Suprapubic skin (tissue), 4 donors: Measurements from ENCODE around the gene TTC19. TPM values are rescaled to one million over a fixed set of nuclear protein-coding genes. Genes with fewer than 3 reads are reported as not detected.

Experiments
- DNase-seq, 2 donors: peaks; one replicate each; pipeline ENCODE4 v3.0.0-alpha.2; 2019; ENCODE audit warnings: low spot score in 2 of 2
- H3K27ac ChIP-seq: fragments of 200-600 bp; sonication (generic); one replicate; pipeline ENCODE4 v1.5.1; 2019
- H3K27me3 ChIP-seq: fragments of 200-600 bp; sonication (generic); one replicate; pipeline ENCODE4 v1.5.1; 2019
- H3K36me3 ChIP-seq: fragments of 200-600 bp; sonication (generic); one replicate; pipeline ENCODE4 v1.5.1; 2019
- H3K4me1 ChIP-seq: fragments of 200-600 bp; sonication (generic); one replicate; pipeline ENCODE4 v1.5.1; 2019
- H3K4me3 ChIP-seq: fragments of 200-600 bp; sonication (generic); one replicate; pipeline ENCODE4 v1.5.1; 2019; ENCODE audit warnings: mild to moderate bottlenecking
- H3K9me3 ChIP-seq: fragments of 200-600 bp; sonication (generic); one replicate; pipeline ENCODE4 v1.5.1; 2019
- EP300 ChIP-seq: sonication (generic); formaldehyde crosslinking; IDR thresholded peaks from one replicate; pipeline ENCODE4 v1.6.1; 2017; ENCODE audit warnings: antibody characterized with exemption
- POLR2A ChIP-seq, 2 donors: fragments of 450-650 bp; IDR thresholded peaks; one replicate each; pipeline ENCODE4 v1.6.1; 2017; ENCODE audit warnings: antibody characterized with exemption in 2 of 2, mild to moderate bottlenecking in 2 of 2, moderate library complexity in 2 of 2
- POLR2AphosphoS5 ChIP-seq, 3 donors: sonication (generic); formaldehyde crosslinking; IDR thresholded peaks; one replicate each; pipeline ENCODE4 v1.6.1; 2017; ENCODE audit warnings: antibody characterized with exemption in 3 of 3
- WGBS: methylation state at CpG from one replicate; pipeline ENCODE4 v1.1.5; 2018; 5-methylcytosine and 5-hydroxymethylcytosine counted together
- total RNA-seq, 4 donors: library from RNA; depleted of rRNA; stranded (reverse); fragments of >200 nt; gene quantifications; one replicate each; pipeline ENCODE4 v1.1.0, GENCODE V29; 2016
- TF ChIP-seq, protein P1 (sequence below), 2 donors: fragments of 200-600 bp in 1 of 2; fragments of 450-650 bp in 1 of 2; sonication (generic) in 1 of 2; IDR thresholded peaks; one replicate each; pipeline ENCODE4 v1.5.1; 2016 to 2019; ENCODE audit warnings: antibody characterized with exemption in 2 of 2, mild to moderate bottlenecking in 1 of 2, moderate library complexity in 1 of 2

The TTC19 gene
- total RNA-seq, 4 donors from 2014 or later: 42.6 to 72.6 (median 48.7) TPM

GRCh38 chr17:15996322-15996721 lies 3.3 kb upstream of the TTC19 start:
- H3K27ac ChIP-seq: no peak overlapping the region
- TF ChIP-seq, protein P1, sequence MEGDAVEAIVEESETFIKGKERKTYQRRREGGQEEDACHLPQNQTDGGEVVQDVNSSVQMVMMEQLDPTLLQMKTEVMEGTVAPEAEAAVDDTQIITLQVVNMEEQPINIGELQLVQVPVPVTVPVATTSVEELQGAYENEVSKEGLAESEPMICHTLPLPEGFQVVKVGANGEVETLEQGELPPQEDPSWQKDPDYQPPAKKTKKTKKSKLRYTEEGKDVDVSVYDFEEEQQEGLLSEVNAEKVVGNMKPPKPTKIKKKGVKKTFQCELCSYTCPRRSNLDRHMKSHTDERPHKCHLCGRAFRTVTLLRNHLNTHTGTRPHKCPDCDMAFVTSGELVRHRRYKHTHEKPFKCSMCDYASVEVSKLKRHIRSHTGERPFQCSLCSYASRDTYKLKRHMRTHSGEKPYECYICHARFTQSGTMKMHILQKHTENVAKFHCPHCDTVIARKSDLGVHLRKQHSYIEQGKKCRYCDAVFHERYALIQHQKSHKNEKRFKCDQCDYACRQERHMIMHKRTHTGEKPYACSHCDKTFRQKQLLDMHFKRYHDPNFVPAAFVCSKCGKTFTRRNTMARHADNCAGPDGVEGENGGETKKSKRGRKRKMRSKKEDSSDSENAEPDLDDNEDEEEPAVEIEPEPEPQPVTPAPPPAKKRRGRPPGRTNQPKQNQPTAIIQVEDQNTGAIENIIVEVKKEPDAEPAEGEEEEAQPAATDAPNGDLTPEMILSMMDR (IDR thresholded peaks at IDR 0.05): no peak
- no peak for TF ChIP-seq POLR2AphosphoS5 (IDR thresholded peaks at IDR 0.05)
- TF ChIP-seq POLR2A (IDR thresholded peaks at IDR 0.05): no peak
- no peak for TF ChIP-seq EP300
- DNase-seq: no peak
- H3K27me3 ChIP-seq: no peaks in the 10 kb centered on the region
- H3K9me3 ChIP-seq: no peaks in the 10 kb centered on the region
- H3K4me1 ChIP-seq: peaks cover 24% of the 10 kb centered on the region
- 77% methylated on average over 6 of the region's 6 CpGs for WGBS
- H3K4me3 ChIP-seq: no peak overlapping the region
- peaks cover 9% of the 10 kb centered on the region for H3K36me3 ChIP-seq

DNA sequence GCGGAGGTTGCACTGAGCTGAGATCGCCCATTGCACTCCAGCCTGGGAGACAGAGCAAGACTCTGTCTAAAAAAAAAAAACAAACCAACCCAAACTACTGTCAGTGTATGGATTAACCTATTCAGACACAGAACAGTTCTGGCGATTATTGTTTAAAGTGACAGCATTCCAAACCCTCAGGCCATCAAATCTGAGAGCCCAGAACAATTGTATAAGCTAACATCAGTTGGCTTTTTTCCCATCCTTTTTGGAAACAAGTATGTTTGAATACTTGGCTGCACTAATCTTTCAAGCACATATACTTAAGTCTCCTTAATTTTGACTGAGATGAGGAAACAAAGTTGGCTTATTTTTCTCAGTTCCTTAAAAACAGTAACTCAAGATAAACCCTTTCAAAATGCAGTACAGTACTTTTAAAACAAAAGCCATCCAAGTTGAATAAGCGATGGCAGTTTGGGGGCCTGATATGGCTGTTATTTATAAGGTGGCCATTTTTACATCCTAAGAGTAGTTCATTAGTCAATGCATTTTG lies 1.5 kb upstream of the TTC19 start:
- Histone ChIP-seq H3K27me3 (no peaks in the 10 kb centered on the region), H3K27ac (no peak overlapping the region), H3K36me3 (peaks cover 25% of the 10 kb centered on the region), H3K4me1 (peaks cover 29% of the 10 kb centered on the region), H3K9me3 (no peaks in the 10 kb centered on the region), H3K4me3 (peak overlapping the region; percentile 78)
- WGBS: 70% methylated on average over 4 of the region's 4 CpGs
- TF ChIP-seq POLR2A (IDR thresholded peaks at IDR 0.05) (no peak), EP300 (no peak), POLR2AphosphoS5 (IDR thresholded peaks at IDR 0.05) (no peak)
- TF ChIP-seq, protein P1 (IDR thresholded peaks at IDR 0.05): no peak
- DNase-seq: no peak

DNA sequence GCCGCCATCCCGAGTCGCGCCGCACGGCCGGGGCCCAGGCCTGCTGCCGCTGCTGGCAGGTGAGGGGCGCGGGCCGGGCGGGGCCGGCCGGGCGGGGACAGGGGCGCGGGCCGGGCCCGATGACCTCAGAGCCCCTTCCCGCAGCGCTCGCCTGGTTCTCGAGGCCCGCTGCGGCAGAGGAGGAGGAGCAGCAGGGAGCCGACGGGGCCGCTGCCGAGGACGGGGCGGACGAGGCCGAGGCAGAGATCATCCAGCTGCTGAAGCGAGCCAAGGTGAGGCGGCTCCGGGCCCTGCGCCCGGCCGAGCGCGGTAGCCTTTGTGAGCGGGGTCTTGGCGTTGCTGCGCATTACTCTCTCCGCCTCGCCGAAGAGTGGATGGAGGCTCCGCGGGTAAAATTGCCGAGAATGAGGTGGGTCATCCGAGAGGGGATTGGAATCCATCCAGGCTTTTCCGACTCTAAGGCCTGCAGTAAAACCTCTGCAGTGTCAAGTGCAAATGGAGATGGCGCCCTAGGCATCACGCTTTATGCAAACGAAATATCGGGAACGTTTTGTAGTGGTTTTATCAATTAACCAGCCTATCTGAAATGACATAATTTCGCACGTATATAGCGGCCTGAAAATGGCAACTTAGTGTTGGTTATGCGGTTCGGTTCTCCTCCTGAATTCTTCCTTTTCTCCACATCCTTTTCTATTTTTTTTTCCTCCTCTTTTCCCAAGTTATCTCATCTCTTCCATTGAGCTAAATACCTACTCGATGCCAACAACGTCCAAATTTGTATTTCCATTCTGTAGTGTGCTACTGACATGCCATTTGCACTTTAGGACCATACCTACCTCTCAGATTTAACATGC lies 577 bp downstream of the TTC19 start:
- 2% methylated on average over 22 of the region's 64 CpGs for WGBS
- Histone ChIP-seq H3K36me3 (peaks cover 42% of the 10 kb centered on the region), H3K9me3 (no peaks in the 10 kb centered on the region), H3K27ac (peak overlapping the region; percentile 95), H3K4me3 (peak overlapping the region; percentile 78), H3K27me3 (no peaks in the 10 kb centered on the region), H3K4me1 (peaks cover 29% of the 10 kb centered on the region)
- no peak for TF ChIP-seq EP300
- peak in 1 of 2 donors; percentile 14 for TF ChIP-seq POLR2A (IDR thresholded peaks at IDR 0.05)
- peak in 1 of 2 donors; percentile 72 for DNase-seq

- H3K36me3 ChIP-seq: peaks cover 51% of the 10 kb centered on the region
- no peaks in the 10 kb centered on the region for H3K27me3 ChIP-seq
- DNase-seq: no peak
- no peaks in the 10 kb centered on the region for H3K9me3 ChIP-seq
- peak overlapping the region; percentile 78 for H3K4me3 ChIP-seq
- H3K4me1 ChIP-seq: peaks cover 29% of the 10 kb centered on the region
- H3K27ac ChIP-seq: no peak overlapping the region
- TF ChIP-seq, protein P1 (IDR thresholded peaks at IDR 0.05): no peak
- TF ChIP-seq POLR2AphosphoS5 (IDR thresholded peaks at IDR 0.05) (no peak), EP300 (no peak), POLR2A (IDR thresholded peaks at IDR 0.05) (no peak)
Observed at GRCh38 chr17:16001226-16001897, 1.7 kb downstream of the TTC19 start.

GRCh38 chr17:16002708-16003260 lies 3.2 kb downstream of the TTC19 start:
- H3K9me3 ChIP-seq: no peaks in the 10 kb centered on the region
- peaks cover 29% of the 10 kb centered on the region for H3K4me1 ChIP-seq
- no peaks in the 10 kb centered on the region for H3K27me3 ChIP-seq
- no peak for DNase-seq
- TF ChIP-seq, protein P1 (IDR thresholded peaks at IDR 0.05): no peak
- no peak for TF ChIP-seq EP300
- TF ChIP-seq POLR2AphosphoS5 (IDR thresholded peaks at IDR 0.05): no peak
- TF ChIP-seq POLR2A (IDR thresholded peaks at IDR 0.05): no peak
- H3K27ac ChIP-seq: no peak overlapping the region
- H3K4me3 ChIP-seq: no peak overlapping the region
- peaks cover 63% of the 10 kb centered on the region for H3K36me3 ChIP-seq
- WGBS: 91% methylated on average over 2 of the region's 2 CpGs
